EL (cell line): ENCODE results near the gene PCIF1.

Experiments used
- DNase-seq: peaks from one replicate; pipeline ENCODE4 v3.0.0-alpha.2; 2016

The PCIF1 gene

DNA sequence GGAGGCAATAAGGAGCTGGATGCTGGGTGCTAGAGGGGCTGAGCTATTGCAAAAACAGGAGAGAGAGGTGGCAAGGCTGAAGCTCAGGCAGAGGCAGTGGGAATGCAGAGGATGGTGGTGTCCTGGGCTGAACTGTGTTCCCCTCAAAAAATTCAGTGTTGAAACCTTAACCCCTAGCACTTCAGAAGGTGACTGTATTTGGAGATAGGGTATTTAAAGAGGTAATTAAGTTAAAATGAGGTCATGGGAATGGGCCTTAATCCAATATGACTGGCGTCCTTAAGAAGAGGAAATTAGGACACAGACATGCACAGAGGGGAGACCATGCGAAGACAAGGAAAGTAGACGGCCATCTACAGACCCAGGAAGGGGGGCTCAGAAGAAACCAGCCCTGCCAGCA is 62.7 kb downstream of the PCIF1 start:
- no peak for DNase-seq
